C4-2B (cell line): ENCODE data around the gene THAP3.

Experiments used
- CTCF ChIP-seq: fragments of 450-650 bp; conservative IDR thresholded peaks from 2 replicates; pipeline ENCODE4 v1.5.1; 2017; ENCODE audit warnings: mild to moderate bottlenecking
- ZFX ChIP-seq: fragments of 450-650 bp; IDR thresholded peaks from 2 replicates; pipeline ENCODE4 v1.6.1; 2017

GRCh38 chr1:6596351-6596750 is 28.3 kb upstream of the THAP3 start:
- TF ChIP-seq CTCF (no peak), ZFX (no peak)
